H9 (cell line): ENCODE data around the gene PDE3A. TPM values are rescaled to one million over a fixed set of nuclear protein-coding genes. Genes with fewer than 3 reads are reported as not detected.

ENCODE experiments used
- DNase-seq: peaks from one replicate; pipeline ENCODE4 v3.0.0-alpha.2; 2017
- H2AFZ ChIP-seq: one replicate; pipeline ENCODE4 v1.6.1; 2013; ENCODE audit warnings: mild to moderate bottlenecking, low read length, control low read depth, moderate library complexity
- H2AK5ac ChIP-seq: 2 replicates; pipeline ENCODE4 v1.6.1; 2013; ENCODE audit warnings: low read length, control low read depth, mixed read lengths; ENCODE audit not compliant: insufficient read length
- H2BK120ac ChIP-seq: one replicate; pipeline ENCODE4 v1.6.1; 2013; ENCODE audit warnings: low read depth, mild to moderate bottlenecking, low read length, control low read depth, inconsistent platforms; ENCODE audit not compliant: poor library complexity, severe bottlenecking
- H2BK12ac ChIP-seq: 2 replicates; pipeline ENCODE4 v1.6.1; 2013; ENCODE audit warnings: low read length, control low read depth, mixed read lengths, low read depth; ENCODE audit not compliant: insufficient read length
- H2BK15ac ChIP-seq: 2 replicates; pipeline ENCODE4 v1.6.1; 2013; ENCODE audit warnings: low read depth, low read length, control low read depth
- H2BK20ac ChIP-seq: one replicate; pipeline ENCODE4 v1.6.1; 2013; ENCODE audit warnings: low read depth, mild to moderate bottlenecking, low read length, control low read depth, inconsistent platforms; ENCODE audit not compliant: poor library complexity, severe bottlenecking
- H2BK5ac ChIP-seq: 2 replicates; pipeline ENCODE4 v1.6.1; 2013; ENCODE audit warnings: low read length, control low read depth, mixed read lengths; ENCODE audit not compliant: insufficient read length
- H3K14ac ChIP-seq: 2 replicates; pipeline ENCODE4 v1.6.1; 2013; ENCODE audit warnings: low read length, control low read depth; ENCODE audit not compliant: insufficient read depth
- H3K18ac ChIP-seq: 2 replicates; pipeline ENCODE4 v1.6.1; 2013; ENCODE audit warnings: low read depth, mild to moderate bottlenecking, mixed read lengths, low read length, control low read depth; ENCODE audit not compliant: insufficient read length
- H3K23ac ChIP-seq: 2 replicates; pipeline ENCODE4 v1.6.1; 2013; ENCODE audit warnings: low read length, control low read depth, mixed read lengths, low read depth; ENCODE audit not compliant: insufficient read length
- H3K23me2 ChIP-seq: 2 replicates; pipeline ENCODE4 v1.6.1; 2013; ENCODE audit warnings: low read depth, mild to moderate bottlenecking, mixed read lengths, low read length, control low read depth; ENCODE audit not compliant: insufficient read length, poor library complexity, severe bottlenecking
- H3K27ac ChIP-seq: 2 replicates; pipeline ENCODE4 v1.5.1; 2013; ENCODE audit warnings: low read length, control low read depth, mixed read lengths, low read depth; ENCODE audit not compliant: insufficient read length
- H3K27me3 ChIP-seq: 2 replicates; pipeline ENCODE4 v1.6.1; 2013; ENCODE audit warnings: low read length, control low read depth, inconsistent platforms; ENCODE audit not compliant: insufficient read depth
- H3K4ac ChIP-seq: 2 replicates; pipeline ENCODE4 v1.6.1; 2013; ENCODE audit warnings: low read depth, mild to moderate bottlenecking, control low read depth, inconsistent platforms, low read length, moderate library complexity
- H3K4me1 ChIP-seq: 2 replicates; pipeline ENCODE4 v1.6.1; 2013; ENCODE audit warnings: low read length, control low read depth, inconsistent platforms; ENCODE audit not compliant: insufficient read depth
- H3K4me2 ChIP-seq: 2 replicates; pipeline ENCODE4 v1.6.1; 2013; ENCODE audit warnings: low read length, control low read depth, mixed read lengths; ENCODE audit not compliant: insufficient read length, insufficient read depth
- H3K56ac ChIP-seq: 2 replicates; pipeline ENCODE4 v1.6.1; 2013; ENCODE audit warnings: low read depth, mild to moderate bottlenecking, mixed read lengths, low read length, control low read depth; ENCODE audit not compliant: insufficient read length
- H3K79me1 ChIP-seq: 2 replicates; pipeline ENCODE4 v1.6.1; 2013; ENCODE audit warnings: low read depth, mild to moderate bottlenecking, moderate library complexity, low read length, control low read depth, inconsistent platforms; ENCODE audit not compliant: insufficient read depth, poor library complexity, severe bottlenecking
- H3K79me2 ChIP-seq: 2 replicates; pipeline ENCODE4 v1.6.1; 2013; ENCODE audit warnings: low read length, control low read depth, inconsistent platforms; ENCODE audit not compliant: insufficient read depth
- H3K9ac ChIP-seq: 2 replicates; pipeline ENCODE4 v1.6.1; 2013; ENCODE audit warnings: low read length, control low read depth, mixed read lengths; ENCODE audit not compliant: insufficient read length; ENCODE audit errors: extremely low read depth
- H3K9me3 ChIP-seq: one replicate; pipeline ENCODE4 v1.6.1; 2013; ENCODE audit warnings: low read depth, low read length, inconsistent platforms; ENCODE audit not compliant: control insufficient read depth
- H3T11ph ChIP-seq: one replicate; pipeline ENCODE4 v1.6.1; 2013; ENCODE audit warnings: mild to moderate bottlenecking, low read length, control low read depth, inconsistent platforms
- H4K20me1 ChIP-seq: one replicate; pipeline ENCODE4 v1.6.1; 2013; ENCODE audit not compliant: control insufficient read depth, insufficient read length, insufficient read depth
- H4K5ac ChIP-seq: 2 replicates; pipeline ENCODE4 v1.6.1; 2013; ENCODE audit warnings: low read depth, mild to moderate bottlenecking, mixed read lengths, low read length, control low read depth; ENCODE audit not compliant: insufficient read length
- H4K8ac ChIP-seq: replicated peaks from 2 replicates; pipeline ENCODE4 v1.6.1; 2013; ENCODE audit warnings: low read length, control low read depth, mixed read lengths, low read depth; ENCODE audit not compliant: insufficient read length
- H4K91ac ChIP-seq: 2 replicates; pipeline ENCODE4 v1.6.1; 2013; ENCODE audit warnings: low read depth, mild to moderate bottlenecking, moderate library complexity, mixed read lengths, low read length, control low read depth; ENCODE audit not compliant: insufficient read length
- H3K27ac Mint-ChIP-seq, 3 experiments: 2 replicates in 2 of 3; 3 replicates in 1 of 3; pipeline ENCODE4 v1.8.0; 2020 to 2021; ENCODE audit warnings: mixed read lengths in 3 of 3, mild to moderate bottlenecking in 1 of 3, moderate library complexity in 1 of 3
- H3K27me3 Mint-ChIP-seq: 2 replicates; pipeline ENCODE4 v1.8.0; 2021; ENCODE audit warnings: low read depth, mild to moderate bottlenecking, moderate library complexity, mixed read lengths
- H3K36me3 Mint-ChIP-seq, 3 experiments: 2 replicates in 2 of 3; 3 replicates in 1 of 3; pipeline ENCODE4 v1.8.0; 2020 to 2021; ENCODE audit warnings: low read depth in 3 of 3, mixed read lengths in 3 of 3; ENCODE audit not compliant: insufficient read depth in 1 of 3
- H3K4me1 Mint-ChIP-seq, 2 experiments: 2 replicates each; pipeline ENCODE4 v1.8.0; 2020; ENCODE audit warnings: mixed read lengths in 2 of 2
- H3K4me3 Mint-ChIP-seq, 2 experiments: 2 replicates in 1 of 2; 3 replicates in 1 of 2; pipeline ENCODE4 v1.8.0; 2020 to 2021; ENCODE audit warnings: mild to moderate bottlenecking in 2 of 2, mixed read lengths in 2 of 2, moderate library complexity in 1 of 2
- H3K9me3 Mint-ChIP-seq, 2 experiments: 2 replicates in 1 of 2; 3 replicates in 1 of 2; pipeline ENCODE4 v1.8.0; 2020; ENCODE audit warnings: mild to moderate bottlenecking in 2 of 2, mixed read lengths in 2 of 2, moderate library complexity in 1 of 2
- CTCF ChIP-seq: fragments of 200-600 bp; sonication (generic); conservative IDR thresholded peaks from 3 replicates; pipeline ENCODE4 v1.8.0; 2021; ENCODE audit warnings: antibody characterized with exemption, mild to moderate bottlenecking
- WGBS: extraction: QIAGEN DNeasy Blood & Tissue Kit; methylation state at CpG from one replicate; pipeline ENCODE4 v1.1.7; 2013; ENCODE audit warnings: missing lambda C conversion rate, low lambda C conversion rate, mixed read lengths; ENCODE audit not compliant: insufficient read length; ENCODE audit errors: extremely low coverage; 5-methylcytosine and 5-hydroxymethylcytosine counted together
- total RNA-seq: library from RNA; stranded (reverse); gene quantifications from 2 replicates; pipeline ENCODE4 v1.2.1, GENCODE V29; 2021

PDE3A gene
- total RNA-seq, 1 experiment from 2014 or later = 3.0 TPM

- Histone ChIP-seq H2AFZ (no peak overlapping the region), H3K79me1 (no peaks in the 10 kb centered on the region), H3K79me2 (no peaks in the 10 kb centered on the region), H4K5ac (no peak overlapping the region), H3T11ph (no peak overlapping the region), H3K27me3 (no peaks in the 10 kb centered on the region), H3K23ac (no peak overlapping the region), H3K18ac (no peak overlapping the region), H3K9ac (no peak overlapping the region), H2AK5ac (no peak overlapping the region), H3K56ac (no peak overlapping the region), H3K9me3 (no peaks in the 10 kb centered on the region), H3K14ac (no peak overlapping the region), H3K4me2 (no peak overlapping the region), H4K91ac (no peak overlapping the region), H2BK120ac (no peak overlapping the region), H4K8ac (no peak overlapping the region), H2BK12ac (no peak overlapping the region), H3K27ac (no peak overlapping the region), H2BK5ac (no peak overlapping the region), H4K20me1 (no peaks in the 10 kb centered on the region), H3K4me1 (no peaks in the 10 kb centered on the region), H2BK15ac (no peak overlapping the region), H3K4ac (no peak overlapping the region), H3K23me2 (no peaks in the 10 kb centered on the region), H2BK20ac (no peak overlapping the region)
- Mint-ChIP-seq H3K9me3 (no peaks in the 10 kb centered on the region), H3K36me3 (no peaks in the 10 kb centered on the region), H3K27ac (no peak overlapping the region), H3K4me3 (no peak overlapping the region), H3K4me1 (peaks cover 7 to 8% of the 10 kb centered on the region in 2 experiments), H3K27me3 (no peaks in the 10 kb centered on the region)
- no peak for DNase-seq
- WGBS = no CpG with 5 or more reads among the region's 1 CpG
- no peak for TF ChIP-seq CTCF
Observed at GRCh38 chr12:20716985-20717384, 348.6 kb downstream of the PDE3A start.
